Lower lobe of right lung (tissue), 2 donors: ENCODE results near the gene ACE. TPM values are rescaled to one million over a fixed set of nuclear protein-coding genes. Genes with fewer than 3 reads are reported as not detected.
A peak's percentile ranks its signal among the peaks of the same experiment; 100 is the strongest.

ENCODE experiments used
- ATAC-seq, 2 donors: fragments of 200-7000 bp; cut with Tn5 transposase; one replicate each; pipeline ENCODE4 v1.9.1; 2020 to 2022; ENCODE audit warnings: mild to moderate bottlenecking in 2 of 2, moderate library complexity in 2 of 2
- DNase-seq: peaks from one replicate; pipeline ENCODE4 v3.0.0-alpha.2; 2020
- H3K27ac ChIP-seq: fragments of 200-600 bp; one replicate; pipeline ENCODE4 v1.8.0; 2022
- H3K27me3 ChIP-seq: fragments of 200-600 bp; one replicate; pipeline ENCODE4 v1.8.0; 2022; ENCODE audit warnings: low read depth
- H3K36me3 ChIP-seq: fragments of 200-600 bp; one replicate; pipeline ENCODE4 v1.8.0; 2022; ENCODE audit warnings: mild to moderate bottlenecking
- H3K4me1 ChIP-seq: fragments of 200-600 bp; one replicate; pipeline ENCODE4 v1.8.0; 2022
- H3K4me3 ChIP-seq: fragments of 200-600 bp; one replicate; pipeline ENCODE4 v1.8.0; 2022; ENCODE audit warnings: mild to moderate bottlenecking
- H3K9me3 ChIP-seq: fragments of 200-600 bp; one replicate; pipeline ENCODE4 v1.8.0; 2022
- CTCF ChIP-seq: fragments of 200-600 bp; IDR thresholded peaks from one replicate; pipeline ENCODE4 v1.8.0; 2022; ENCODE audit warnings: antibody characterized with exemption, mild to moderate bottlenecking
- intact Hi-C: fragments of 100-400 bp; cut with DNase I; formaldehyde crosslinking; loops from one replicate; pipeline ENCODE4 v1.11.0; 2022
- total RNA-seq: library from RNA; stranded (reverse); fragmentation: NEBNext Ultra II Directional; extraction: Animal tissue kit (Norgen Biotek cat#: 25700); gene quantifications from one replicate; pipeline ENCODE4 v1.2.1, GENCODE V29; 2021
- donor health status: DM: no; HTN: yes; CAD: no; lungs with severe emphysema.

Gene ACE
- total RNA-seq, 1 donor from 2014 or later, result 90.7 TPM

DNA sequence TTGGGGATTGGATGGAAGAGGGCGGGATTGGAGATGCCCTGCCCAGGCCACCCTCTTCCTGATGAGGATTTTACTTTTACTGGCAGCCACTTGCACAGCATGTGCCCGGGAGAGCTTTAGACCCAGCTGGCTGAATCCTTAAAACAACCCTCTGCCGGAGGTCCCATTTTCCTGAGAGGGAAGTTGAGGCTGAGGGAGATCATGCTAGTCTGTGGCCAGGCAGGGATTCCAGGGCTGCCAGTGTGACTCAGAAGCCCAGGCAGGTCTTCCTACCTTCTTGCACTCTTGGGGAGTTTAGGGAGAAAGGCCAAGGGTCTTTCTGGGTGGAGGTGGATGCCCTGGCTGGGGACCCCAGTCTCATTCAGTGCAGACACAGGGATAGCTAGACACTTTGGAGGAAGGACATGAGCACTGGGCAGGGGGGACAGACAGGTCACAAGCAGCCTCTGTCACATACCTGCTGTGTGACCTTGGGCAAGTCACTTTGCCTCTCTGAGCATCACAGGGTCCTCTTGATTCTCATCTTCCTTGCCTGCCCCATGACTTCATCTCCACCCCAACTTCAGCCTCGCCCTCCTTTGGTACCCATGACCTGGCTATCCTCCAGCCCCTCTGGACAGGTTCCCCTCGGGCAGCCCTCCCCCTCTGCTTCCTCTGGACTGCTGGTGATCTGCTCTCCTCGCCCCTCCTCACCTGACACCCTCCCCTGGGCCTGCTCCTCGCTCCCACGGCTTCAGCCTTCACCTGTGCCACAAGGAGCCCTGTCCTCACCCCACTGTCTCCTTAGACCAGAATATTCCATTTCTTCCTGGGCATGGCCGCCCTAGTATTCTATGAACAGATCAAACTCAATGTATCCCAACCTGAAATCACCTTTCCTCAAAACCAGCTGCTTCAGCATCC lies 62.1 kb downstream of the ACE start:
- H3K9me3 ChIP-seq, result no peaks in the 10 kb centered on the region
- H3K4me1 ChIP-seq, result peaks cover 8% of the 10 kb centered on the region
- no peaks in the 10 kb centered on the region for H3K36me3 ChIP-seq
- ATAC-seq, result no peak
- no peak overlapping the region for H3K27ac ChIP-seq
- TF ChIP-seq CTCF, result no peak
- intact Hi-C loops, result no loop called here
- peak overlapping the region; percentile 5 for H3K4me3 ChIP-seq
- H3K27me3 ChIP-seq, result peaks cover 25% of the 10 kb centered on the region
- DNase-seq, result no peak

DNA sequence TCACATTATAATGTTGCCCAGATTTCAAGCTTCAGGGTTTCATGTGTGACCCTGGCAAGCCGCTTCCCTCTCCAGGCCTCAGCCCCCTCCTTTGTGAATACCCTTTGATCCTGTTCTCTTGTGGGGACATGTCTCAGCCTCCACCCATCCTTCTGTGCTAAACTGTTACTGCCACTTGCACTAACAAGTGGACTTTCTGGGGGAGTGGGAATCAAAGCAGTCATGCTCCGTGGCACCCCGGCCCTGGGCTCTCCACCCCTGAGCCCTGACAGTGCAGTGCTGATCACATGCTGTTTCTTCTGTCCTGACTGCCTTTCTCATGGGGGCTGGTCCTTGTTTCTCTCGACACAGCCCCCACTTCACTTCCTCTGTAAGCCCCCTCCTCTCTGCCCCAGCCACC lies 63.7 kb downstream of the ACE start:
- no peak for DNase-seq
- no peak overlapping the region for H3K27ac ChIP-seq
- no peaks in the 10 kb centered on the region for H3K9me3 ChIP-seq
- H3K4me1 ChIP-seq, result peaks cover 8% of the 10 kb centered on the region
- peaks cover 25% of the 10 kb centered on the region for H3K27me3 ChIP-seq
- no peaks in the 10 kb centered on the region for H3K36me3 ChIP-seq
- no peak for ATAC-seq
- intact Hi-C loops, result no loop called here
- H3K4me3 ChIP-seq, result no peak overlapping the region
- TF ChIP-seq CTCF, result no peak

- intact Hi-C loops, result no loop called here
- H3K36me3 ChIP-seq, result no peaks in the 10 kb centered on the region
- no peak for ATAC-seq
- no peaks in the 10 kb centered on the region for H3K9me3 ChIP-seq
- DNase-seq, result no peak
- TF ChIP-seq CTCF, result no peak
- H3K27me3 ChIP-seq, result peaks cover 25% of the 10 kb centered on the region
- no peak overlapping the region for H3K4me3 ChIP-seq
- peaks cover 8% of the 10 kb centered on the region for H3K4me1 ChIP-seq
- no peak overlapping the region for H3K27ac ChIP-seq
Measured at GRCh38 chr17:63542218-63542545, 65.3 kb downstream of the ACE start.

DNA sequence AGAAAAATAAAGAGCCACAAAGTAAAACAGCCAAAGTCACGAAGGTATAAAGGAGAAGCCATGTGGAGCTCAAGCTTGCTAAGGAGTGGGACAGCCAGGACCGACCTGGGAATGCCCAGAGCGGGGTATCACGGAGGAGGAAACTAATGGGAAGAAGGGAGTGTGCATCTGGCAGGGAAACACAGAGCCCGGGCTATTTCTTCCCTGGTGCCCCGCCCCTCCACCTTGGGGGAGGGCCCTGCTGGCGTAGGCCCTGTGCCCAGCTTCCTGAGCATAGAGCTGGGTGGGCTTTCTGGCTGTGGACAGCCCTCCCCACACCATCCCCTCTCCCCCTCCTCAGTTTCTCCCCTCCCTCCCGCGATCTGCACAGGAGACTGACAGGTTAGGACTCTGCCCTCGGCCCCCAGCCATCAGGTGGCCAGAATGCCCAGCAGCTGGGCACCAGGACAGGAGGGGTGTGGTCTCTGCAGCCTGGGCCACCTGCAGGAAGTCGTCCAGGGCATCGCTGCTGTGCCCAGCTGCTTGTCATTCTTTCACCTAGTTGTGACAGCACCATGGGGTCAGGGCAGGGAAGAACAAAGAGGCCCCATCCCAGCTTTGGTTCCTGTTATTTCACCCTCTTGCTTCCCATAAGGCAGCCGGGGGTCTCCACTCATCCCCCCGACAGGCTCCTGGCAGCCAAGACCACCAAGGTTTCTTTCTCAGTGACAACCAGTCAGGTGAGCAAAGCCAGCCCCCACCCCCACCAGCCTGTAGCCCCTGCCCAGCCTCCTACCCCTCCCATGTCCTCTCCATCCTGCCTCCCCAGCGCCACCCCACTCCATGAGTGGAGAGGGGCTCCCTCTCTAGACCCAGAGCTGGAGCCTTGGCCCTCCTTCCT lies 66.3 kb downstream of the ACE start:
- Histone ChIP-seq H3K4me3 (no peak overlapping the region), H3K36me3 (no peaks in the 10 kb centered on the region), H3K27me3 (peaks cover 18% of the 10 kb centered on the region), H3K4me1 (peaks cover 4% of the 10 kb centered on the region), H3K27ac (no peak overlapping the region), H3K9me3 (no peaks in the 10 kb centered on the region)
- no peak for TF ChIP-seq CTCF
- no peak for ATAC-seq
- intact Hi-C loops, result no loop called here
- no peak for DNase-seq

DNA sequence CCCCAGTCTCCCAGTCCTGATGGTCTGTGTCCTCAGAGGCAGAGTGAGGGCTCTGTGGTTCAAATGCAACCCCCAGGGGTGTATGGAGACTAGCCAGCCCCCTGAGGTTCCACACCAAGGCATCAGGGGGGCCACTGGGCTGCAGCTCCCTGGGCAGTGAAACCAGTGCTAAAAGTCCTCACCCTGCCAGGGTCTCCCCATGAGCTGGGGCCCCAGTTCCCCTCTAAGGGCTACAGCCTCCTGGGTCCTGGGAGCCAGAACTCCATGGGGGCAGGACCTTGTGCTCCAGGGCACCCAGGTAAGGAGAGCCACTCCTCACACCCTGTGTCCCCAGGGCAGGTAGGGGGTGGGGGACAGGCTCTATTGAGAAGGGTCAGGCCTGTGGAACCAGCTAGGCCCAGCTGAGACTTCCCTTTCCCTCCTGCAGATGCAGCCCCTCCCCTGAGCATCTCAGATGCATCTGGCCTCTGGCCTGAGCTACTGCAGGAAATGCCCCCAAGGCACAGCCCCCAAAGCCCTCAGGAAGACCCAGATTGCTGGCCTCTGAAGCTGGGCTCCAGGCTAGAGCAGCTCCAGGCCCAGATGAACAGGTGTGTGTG lies 67.1 kb downstream of the ACE start:
- ATAC-seq (no peak), DNase-seq (no peak)
- TF ChIP-seq CTCF, result no peak
- intact Hi-C loops, result no loop called here
- no peaks in the 10 kb centered on the region for H3K36me3 ChIP-seq
- peaks cover 11% of the 10 kb centered on the region for H3K27me3 ChIP-seq
- no peaks in the 10 kb centered on the region for H3K9me3 ChIP-seq
- no peak overlapping the region for H3K27ac ChIP-seq
- H3K4me1 ChIP-seq, result peaks cover under 1% of the 10 kb centered on the region
- H3K4me3 ChIP-seq, result no peak overlapping the region
